ENCODE data around the gene RPTN. TPM values are rescaled to one million over a fixed set of nuclear protein-coding genes. Genes with fewer than 3 reads are reported as not detected.
"Not testable (repeated sequence)": the region's sequence is repeated elsewhere in the genome, so short reads cannot be mapped to it uniquely, and the experiment has no call there.

Gene RPTN
- total RNA-seq, 1 experiment from 2014 or later, result not detected

GRCh38 chr1:152144674-152145183 is 14.3 kb downstream of the RPTN start:
- H3K36me3 ChIP-seq (replicated peaks; ENCODE audit: control insufficient read depth, insufficient read depth, low read length); DNase-seq; H3K27me3 ChIP-seq (ENCODE audit: control insufficient read depth, insufficient read depth, low read length); H3K4me3 ChIP-seq (ENCODE audit: insufficient read depth, low read depth, low read length): not testable (repeated sequence)

GRCh38 chr1:152143150-152143887 is 15.7 kb downstream of the RPTN start:
- no peaks in the 10 kb centered on the region for H3K36me3 ChIP-seq (replicated peaks; ENCODE audit: control insufficient read depth, insufficient read depth, low read length)
- no peak overlapping the region for H3K4me3 ChIP-seq (ENCODE audit: insufficient read depth, low read depth, low read length)
- H3K27me3 ChIP-seq (ENCODE audit: control insufficient read depth, insufficient read depth, low read length), result no peaks in the 10 kb centered on the region
- no peak for DNase-seq

GRCh38 chr1:152141971-152142584 is 16.9 kb downstream of the RPTN start:
- H3K36me3 ChIP-seq (replicated peaks; ENCODE audit: control insufficient read depth, insufficient read depth, low read length), result no peaks in the 10 kb centered on the region
- DNase-seq, result peak; percentile 41
- H3K4me3 ChIP-seq (ENCODE audit: insufficient read depth, low read depth, low read length), result no peak overlapping the region
- no peaks in the 10 kb centered on the region for H3K27me3 ChIP-seq (ENCODE audit: control insufficient read depth, insufficient read depth, low read length)

GRCh38 chr1:152137215-152137614 is 21.8 kb downstream of the RPTN start:
- Histone ChIP-seq H3K27me3 (ENCODE audit: control insufficient read depth, insufficient read depth, low read length) (no peaks in the 10 kb centered on the region), H3K36me3 (replicated peaks; ENCODE audit: control insufficient read depth, insufficient read depth, low read length) (no peaks in the 10 kb centered on the region), H3K4me3 (ENCODE audit: insufficient read depth, low read depth, low read length) (no peak overlapping the region)
- no peak for DNase-seq

- no peaks in the 10 kb centered on the region; the same call in 1 of the 2 replicates for H3K27me3 ChIP-seq (ENCODE audit: control insufficient read depth, insufficient read depth, low read length)
These were observed 28.8 kb downstream of the RPTN start for GRCh38 chr1:152130186-152130585.

GRCh38 chr1:152127673-152128072 is 31.4 kb downstream of the RPTN start:
- no peak for DNase-seq
- H3K36me3 ChIP-seq (replicated peaks; ENCODE audit: control insufficient read depth, insufficient read depth, low read length), result no peaks in the 10 kb centered on the region
- H3K4me3 ChIP-seq (ENCODE audit: insufficient read depth, low read depth, low read length), result no peak overlapping the region
- H3K27me3 ChIP-seq (ENCODE audit: control insufficient read depth, insufficient read depth, low read length), result no peaks in the 10 kb centered on the region; the same call in 1 of the 2 replicates

More at GRCh38 chr1:152130186-152130585, 28.8 kb downstream of the RPTN start:
- H3K4me3 ChIP-seq (ENCODE audit: insufficient read depth, low read depth, low read length), result no peak overlapping the region
- DNase-seq, result no peak
- H3K36me3 ChIP-seq (replicated peaks; ENCODE audit: control insufficient read depth, insufficient read depth, low read length), result no peaks in the 10 kb centered on the region

- H3K4me3 ChIP-seq (ENCODE audit: insufficient read depth, low read depth, low read length), result no peak overlapping the region
- DNase-seq, result no peak
- H3K36me3 ChIP-seq (replicated peaks; ENCODE audit: control insufficient read depth, insufficient read depth, low read length), result no peaks in the 10 kb centered on the region
- H3K27me3 ChIP-seq (ENCODE audit: control insufficient read depth, insufficient read depth, low read length), result no peaks in the 10 kb centered on the region; the same call in 1 of the 2 replicates
These were observed 33.1 kb downstream of the RPTN start for GRCh38 chr1:152125834-152126443.

GRCh38 chr1:152118915-152119314 is 40.1 kb downstream of the RPTN start:
- Histone ChIP-seq H3K4me3 (ENCODE audit: insufficient read depth, low read depth, low read length) (no peak overlapping the region), H3K36me3 (replicated peaks; ENCODE audit: control insufficient read depth, insufficient read depth, low read length) (no peaks in the 10 kb centered on the region), H3K27me3 (ENCODE audit: control insufficient read depth, insufficient read depth, low read length) (peaks cover 3% of the 10 kb centered on the region; the same call in 1 of the 2 replicates)
- no peak for DNase-seq

GRCh38 chr1:152115344-152115743 is 43.7 kb downstream of the RPTN start, which contains the start of gene TCHH:
Gene TCHH (minus strand): TSS chr1:152115444. CDS start chr1:152114080, 1,364 bp downstream.
- Histone ChIP-seq H3K36me3 (replicated peaks; ENCODE audit: control insufficient read depth, insufficient read depth, low read length) (no peaks in the 10 kb centered on the region), H3K27me3 (ENCODE audit: control insufficient read depth, insufficient read depth, low read length) (peaks cover 36% of the 10 kb centered on the region), H3K4me3 (ENCODE audit: insufficient read depth, low read depth, low read length) (no peak within 1 kb of the TSS)
- no peak for DNase-seq

- no peaks in the 10 kb centered on the region for H3K36me3 ChIP-seq (replicated peaks; ENCODE audit: control insufficient read depth, insufficient read depth, low read length)
- no peak overlapping the region for H3K4me3 ChIP-seq (ENCODE audit: insufficient read depth, low read depth, low read length)
- no peak for DNase-seq
- H3K27me3 ChIP-seq (ENCODE audit: control insufficient read depth, insufficient read depth, low read length), result peaks cover 59% of the 10 kb centered on the region
These were observed 46.1 kb downstream of the RPTN start for GRCh38 chr1:152112885-152113432.

GRCh38 chr1:152112101-152112884 is 46.7 kb downstream of the RPTN start:
- no peak overlapping the region for H3K4me3 ChIP-seq (ENCODE audit: insufficient read depth, low read depth, low read length)
- peak; percentile 17 for DNase-seq
- H3K36me3 ChIP-seq (replicated peaks; ENCODE audit: control insufficient read depth, insufficient read depth, low read length), result no peaks in the 10 kb centered on the region
- H3K27me3 ChIP-seq (ENCODE audit: control insufficient read depth, insufficient read depth, low read length), result peaks cover 66% of the 10 kb centered on the region

- no peak overlapping the region for H3K4me3 ChIP-seq (ENCODE audit: insufficient read depth, low read depth, low read length)
- DNase-seq, result peak; percentile 68
These were observed 47.5 kb downstream of the RPTN start for GRCh38 chr1:152111515-152111968.

GRCh38 chr1:152110860-152111514 is 48.0 kb downstream of the RPTN start:
- H3K4me3 ChIP-seq (ENCODE audit: insufficient read depth, low read depth, low read length), result no peak overlapping the region; the same call in 1 of the 2 replicates
- DNase-seq, result peak; percentile 61
- H3K27me3 ChIP-seq (ENCODE audit: control insufficient read depth, insufficient read depth, low read length), result peaks cover 79% of the 10 kb centered on the region
- H3K36me3 ChIP-seq (replicated peaks; ENCODE audit: control insufficient read depth, insufficient read depth, low read length), result no peaks in the 10 kb centered on the region

More at GRCh38 chr1:152111515-152111968, 47.5 kb downstream of the RPTN start:
- H3K36me3 ChIP-seq (replicated peaks; ENCODE audit: control insufficient read depth, insufficient read depth, low read length), result no peaks in the 10 kb centered on the region
- peaks cover 74% of the 10 kb centered on the region for H3K27me3 ChIP-seq (ENCODE audit: control insufficient read depth, insufficient read depth, low read length)
